Hepatocyte (in vitro differentiated cells): Measurements from ENCODE around the gene ARHGEF1. TPM values are rescaled to one million over a fixed set of nuclear protein-coding genes. Genes with fewer than 3 reads are reported as not detected.

Experiments
- DNase-seq: peaks from one replicate; pipeline ENCODE4 v3.0.0-alpha.2; 2016; ENCODE audit warnings: low spot score
- H2AFZ ChIP-seq: fragments of 200-600 bp; sonication (generic); 2 replicates; pipeline ENCODE4 v1.6.0; 2016; ENCODE audit warnings: antibody characterized with exemption, mild to moderate bottlenecking
- H3K27ac ChIP-seq: fragments of 200-600 bp; sonication (generic); 2 replicates; pipeline ENCODE4 v1.5.1; 2016; ENCODE audit warnings: mild to moderate bottlenecking
- H3K27me3 ChIP-seq: fragments of 200-600 bp; sonication (generic); 2 replicates; pipeline ENCODE4 v1.6.1; 2016
- H3K36me3 ChIP-seq: fragments of 200-600 bp; sonication (generic); replicated peaks from 2 replicates; pipeline ENCODE4 v1.5.1; 2016; ENCODE audit warnings: low read depth; ENCODE audit not compliant: insufficient read depth
- H3K4me1 ChIP-seq: fragments of 200-600 bp; sonication (generic); 2 replicates; pipeline ENCODE4 v1.5.1; 2016; ENCODE audit warnings: mild to moderate bottlenecking, moderate library complexity; ENCODE audit not compliant: insufficient read depth
- H3K4me2 ChIP-seq: fragments of 200-600 bp; sonication (generic); 2 replicates; pipeline ENCODE4 v1.6.0; 2016
- H3K4me3 ChIP-seq: fragments of 200-600 bp; sonication (generic); 2 replicates; pipeline ENCODE4 v1.5.1; 2016; ENCODE audit warnings: mild to moderate bottlenecking
- H3K79me2 ChIP-seq: fragments of 200-600 bp; sonication (generic); 2 replicates; pipeline ENCODE4 v1.6.0; 2017; ENCODE audit warnings: mild to moderate bottlenecking
- H3K9me2 ChIP-seq: fragments of 200-600 bp; sonication (generic); replicated peaks from 2 replicates; pipeline ENCODE4 v1.6.0; 2017; ENCODE audit warnings: mild to moderate bottlenecking; ENCODE audit not compliant: insufficient read depth
- H3K9me3 ChIP-seq: fragments of 200-600 bp; sonication (generic); 2 replicates; pipeline ENCODE4 v1.5.1; 2016; ENCODE audit warnings: low read depth, mild to moderate bottlenecking
- H4K20me1 ChIP-seq: fragments of 200-600 bp; sonication (generic); 2 replicates; pipeline ENCODE4 v1.6.0; 2016; ENCODE audit warnings: mild to moderate bottlenecking; ENCODE audit not compliant: insufficient read depth, poor library complexity, severe bottlenecking
- CTCF ChIP-seq: fragments of 200-600 bp; sonication (generic); IDR thresholded peaks from 2 replicates; pipeline ENCODE4 v1.5.1; 2016; ENCODE audit warnings: antibody characterized with exemption, mild to moderate bottlenecking; ENCODE audit not compliant: poor library complexity
- EZH2 ChIP-seq: fragments of 200-600 bp; sonication (generic); IDR thresholded peaks from 2 replicates; pipeline ENCODE4 v1.6.1; 2016; ENCODE audit warnings: antibody characterized with exemption, mild to moderate bottlenecking, borderline replicate concordance
- EZH2phosphoT487 ChIP-seq: fragments of 200-600 bp; sonication (generic); IDR thresholded peaks from one replicate; pipeline ENCODE4 v1.6.1; 2018; ENCODE audit warnings: antibody characterized with exemption, mild to moderate bottlenecking, low read depth, moderate library complexity; ENCODE audit not compliant: unreplicated experiment, severe bottlenecking
- WGBS: methylation state at CpG from one replicate; pipeline ENCODE4 v1.1.6; 2016; ENCODE audit warnings: low lambda C conversion rate; ENCODE audit errors: missing lambda C conversion rate; 5-methylcytosine and 5-hydroxymethylcytosine counted together
- polyA plus RNA-seq: library from polyadenylated mRNA; unstranded; fragments of >200 nt; fragmentation: Nextera tagmentation; extraction: Ambion mirVana; gene quantifications from 2 replicates; pipeline ENCODE4 v1.2.1, GENCODE V29; 2016
- total RNA-seq: library from RNA; depleted of rRNA; stranded (reverse); fragments of >200 nt; gene quantifications from 2 replicates; pipeline ENCODE4 v1.2.3, GENCODE V29; 2014

ARHGEF1 gene
- total and polyA plus RNA-seq, 2 experiments from 2014 or later: 29.7 to 67.8 TPM

DNA sequence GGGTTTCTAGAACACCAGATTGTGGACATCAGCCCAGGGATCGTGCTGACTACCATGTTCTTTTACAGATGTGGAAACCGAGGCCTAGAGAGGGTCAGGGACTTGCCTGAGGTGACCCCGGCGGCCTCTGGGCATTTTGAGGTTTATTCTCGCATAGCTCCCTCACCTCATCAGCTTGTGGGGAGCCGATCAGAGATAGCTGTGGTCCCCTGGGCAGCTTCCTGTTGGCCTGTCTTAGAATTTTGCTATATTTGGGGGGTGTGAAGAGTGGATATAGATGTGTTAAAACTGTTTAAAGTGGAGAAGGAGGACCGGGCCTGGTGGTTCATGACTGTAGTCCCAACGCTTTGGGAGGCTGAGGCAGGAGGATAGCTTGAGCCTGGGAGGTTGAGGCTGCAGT is 6.9 kb downstream of the ARHGEF1 start:
- Histone ChIP-seq H3K27ac (no peak overlapping the region), H3K9me2 (no peaks in the 10 kb centered on the region), H3K4me1 (peaks cover 10% of the 10 kb centered on the region), H3K27me3 (no peaks in the 10 kb centered on the region), H3K79me2 (peaks cover 21% of the 10 kb centered on the region), H3K36me3 (no peaks in the 10 kb centered on the region), H3K4me3 (no peak overlapping the region), H3K4me2 (no peak overlapping the region), H2AFZ (no peak overlapping the region), H4K20me1 (no peaks in the 10 kb centered on the region), H3K9me3 (no peaks in the 10 kb centered on the region)
- TF ChIP-seq EZH2phosphoT487: no peak
- no peak for TF ChIP-seq EZH2
- TF ChIP-seq CTCF: no peak
- DNase-seq: no peak
- WGBS: 96% methylated on average over 8 of the region's 8 CpGs

GRCh38 chr19:41890936-41891335 is 8.0 kb downstream of the ARHGEF1 start:
- Histone ChIP-seq H3K9me3 (no peaks in the 10 kb centered on the region), H3K4me1 (peaks cover 7% of the 10 kb centered on the region), H3K36me3 (no peaks in the 10 kb centered on the region), H3K27ac (no peak overlapping the region), H3K27me3 (no peaks in the 10 kb centered on the region), H3K79me2 (peaks cover 11% of the 10 kb centered on the region), H3K4me2 (no peak overlapping the region), H2AFZ (no peak overlapping the region), H4K20me1 (no peaks in the 10 kb centered on the region), H3K9me2 (no peaks in the 10 kb centered on the region), H3K4me3 (no peak overlapping the region)
- TF ChIP-seq EZH2: no peak
- TF ChIP-seq CTCF: no peak
- TF ChIP-seq EZH2phosphoT487: no peak
- 98% methylated on average over 4 of the region's 4 CpGs for WGBS
- DNase-seq: no peak

DNA sequence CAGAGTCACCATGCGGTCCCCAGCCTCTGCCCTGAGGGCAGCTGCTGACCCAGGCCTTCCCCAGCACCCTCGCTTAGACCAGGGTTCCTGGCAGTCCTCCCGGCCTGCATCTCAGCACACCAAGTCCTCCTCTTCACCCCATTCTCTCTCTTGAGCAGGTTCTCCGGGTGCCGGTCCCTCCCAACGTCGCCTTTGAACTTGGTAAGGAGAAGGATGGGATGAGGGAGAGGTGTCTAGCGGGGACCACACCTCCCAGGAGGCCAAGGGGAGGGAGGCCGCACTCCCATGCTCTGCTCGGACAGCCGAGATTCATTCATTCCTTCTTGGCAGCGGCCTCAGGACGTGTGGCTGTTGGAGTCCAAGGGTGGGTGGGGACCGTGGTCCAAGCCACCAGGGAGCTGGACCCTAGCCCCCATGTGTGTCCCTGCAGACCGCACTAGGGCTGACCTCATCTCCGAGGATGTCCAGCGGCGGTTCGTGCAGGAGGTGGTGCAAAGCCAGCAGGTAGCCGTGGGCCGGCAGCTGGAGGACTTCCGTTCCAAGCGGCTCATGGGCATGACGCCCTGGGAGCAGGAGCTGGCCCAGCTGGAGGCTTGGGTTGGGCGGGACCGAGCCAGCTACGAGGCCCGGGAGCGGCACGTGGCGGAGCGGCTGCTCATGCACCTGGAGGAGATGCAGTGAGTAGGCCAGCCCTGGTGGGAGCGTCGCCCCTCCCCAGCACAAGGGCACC is 9.4 kb downstream of the ARHGEF1 start:
- Histone ChIP-seq H3K9me2 (no peaks in the 10 kb centered on the region), H3K4me3 (no peak overlapping the region), H3K79me2 (no peaks in the 10 kb centered on the region), H2AFZ (no peak overlapping the region), H3K27me3 (no peaks in the 10 kb centered on the region), H3K4me2 (no peak overlapping the region), H4K20me1 (no peaks in the 10 kb centered on the region), H3K9me3 (no peaks in the 10 kb centered on the region), H3K4me1 (peaks cover 3% of the 10 kb centered on the region), H3K36me3 (no peaks in the 10 kb centered on the region), H3K27ac (no peak overlapping the region)
- TF ChIP-seq EZH2phosphoT487 (no peak), EZH2 (no peak), CTCF (no peak)
- no peak for DNase-seq
- 94% methylated on average over 30 of the region's 34 CpGs for WGBS

DNA sequence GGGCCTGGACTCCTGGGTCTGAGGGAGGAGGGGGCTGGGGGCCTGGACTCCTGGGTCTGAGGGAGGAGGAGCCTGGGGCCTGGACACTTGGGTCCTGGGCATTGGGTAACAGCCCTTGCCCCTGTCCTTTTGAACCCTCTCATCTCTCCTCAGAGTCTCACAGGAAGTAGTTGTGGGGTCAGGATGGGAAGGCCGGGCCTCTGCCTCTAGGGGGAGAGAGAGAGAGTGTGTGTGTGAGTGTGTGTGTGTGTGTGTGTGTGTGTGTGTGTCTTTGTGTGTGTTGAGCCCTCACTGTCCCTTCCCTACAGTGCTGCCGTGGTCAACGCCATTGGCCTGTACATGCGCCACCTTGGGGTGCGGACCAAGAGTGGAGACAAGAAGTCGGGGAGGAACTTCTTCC is 10.9 kb downstream of the ARHGEF1 start:
- Histone ChIP-seq H3K9me3 (no peaks in the 10 kb centered on the region), H3K79me2 (no peaks in the 10 kb centered on the region), H3K4me2 (no peak overlapping the region), H3K9me2 (no peaks in the 10 kb centered on the region), H4K20me1 (no peaks in the 10 kb centered on the region), H3K27ac (no peak overlapping the region), H2AFZ (no peak overlapping the region), H3K4me1 (no peaks in the 10 kb centered on the region), H3K27me3 (no peaks in the 10 kb centered on the region), H3K36me3 (no peaks in the 10 kb centered on the region), H3K4me3 (no peak overlapping the region)
- WGBS: 83% methylated on average over 6 of the region's 6 CpGs
- TF ChIP-seq EZH2phosphoT487 (no peak), CTCF (no peak), EZH2 (no peak)
- no peak for DNase-seq
